KOPT-K1 (cell line): ENCODE results near the gene C2orf80.

ENCODE experiments used
- H3K27ac ChIP-seq: fragments of 200-600 bp; sonication (generic); 2 replicates; pipeline ENCODE4 v1.5.1; 2016; ENCODE audit warnings: antibody characterized with exemption, mild to moderate bottlenecking, low read depth, low read length; ENCODE audit not compliant: poor library complexity, severe bottlenecking
- H3K36me3 ChIP-seq: fragments of 200-600 bp; sonication (generic); 2 replicates; pipeline ENCODE4 v1.5.1; 2017; ENCODE audit warnings: antibody characterized with exemption, mild to moderate bottlenecking, low read length, moderate library complexity; ENCODE audit not compliant: insufficient read depth
- H3K9me3 ChIP-seq: fragments of 200-600 bp; sonication (generic); 2 replicates; pipeline ENCODE4 v1.5.1; 2017; ENCODE audit warnings: antibody characterized with exemption, low read length, mild to moderate bottlenecking; ENCODE audit not compliant: insufficient read depth, poor library complexity, severe bottlenecking

The C2orf80 gene

DNA sequence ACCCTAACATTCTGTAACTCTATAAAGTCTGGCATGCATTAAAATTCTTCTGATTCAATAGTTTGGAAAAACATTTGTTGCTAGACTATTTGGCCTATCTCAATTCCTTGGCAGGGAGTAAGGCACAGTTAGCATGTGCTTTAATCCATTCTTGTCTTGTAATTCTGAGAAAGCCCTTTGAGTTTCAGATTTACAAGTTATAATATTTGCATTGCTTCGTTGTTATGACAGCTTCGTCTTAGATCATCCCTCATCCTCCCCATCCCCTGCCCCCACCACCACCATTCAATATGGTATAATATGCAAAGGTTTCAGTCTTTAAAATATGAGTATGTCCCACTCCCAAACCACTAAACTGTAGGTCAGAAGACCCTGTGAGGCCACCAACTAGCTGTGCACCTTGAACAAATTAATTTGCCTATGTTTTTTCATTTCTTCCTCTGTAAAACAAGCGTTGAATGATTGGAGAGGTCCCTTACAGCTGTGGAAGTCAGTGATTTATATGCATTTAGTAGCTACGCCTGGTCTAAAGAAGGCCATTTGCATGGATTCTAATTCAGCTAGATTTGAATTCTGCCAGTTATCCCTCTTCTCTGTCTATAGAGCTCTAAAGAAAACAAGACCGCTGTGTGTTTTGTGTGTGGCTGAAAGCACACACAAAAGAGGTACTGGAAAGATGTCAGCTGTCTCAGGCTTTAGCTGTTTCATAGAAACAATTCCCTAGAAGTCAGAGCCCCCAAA, 591 bp downstream of the C2orf80 start:
- Histone ChIP-seq H3K9me3 (no peaks in the 10 kb centered on the region), H3K27ac (no peak overlapping the region), H3K36me3 (no peaks in the 10 kb centered on the region)

DNA sequence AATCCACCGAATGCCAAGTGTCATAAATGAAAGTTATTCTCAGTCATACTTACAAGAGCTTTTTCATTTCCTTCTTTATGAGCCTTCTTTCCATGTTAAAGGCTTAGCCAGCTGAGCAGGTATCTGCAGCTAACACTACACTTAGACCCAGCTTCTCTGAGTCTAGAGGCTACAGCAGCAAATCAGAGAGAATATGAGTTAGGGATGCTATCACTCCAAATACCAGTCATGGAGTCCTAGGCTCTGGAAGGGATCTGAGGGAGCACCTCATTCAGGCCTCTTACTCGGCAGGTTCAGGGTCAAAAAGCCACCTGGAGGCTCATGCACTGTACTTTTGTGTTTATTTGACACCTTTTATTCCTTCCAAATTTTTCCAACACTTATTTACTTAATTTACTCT, 2.9 kb downstream of the C2orf80 start:
- Histone ChIP-seq H3K9me3 (no peaks in the 10 kb centered on the region), H3K27ac (no peak overlapping the region)

DNA sequence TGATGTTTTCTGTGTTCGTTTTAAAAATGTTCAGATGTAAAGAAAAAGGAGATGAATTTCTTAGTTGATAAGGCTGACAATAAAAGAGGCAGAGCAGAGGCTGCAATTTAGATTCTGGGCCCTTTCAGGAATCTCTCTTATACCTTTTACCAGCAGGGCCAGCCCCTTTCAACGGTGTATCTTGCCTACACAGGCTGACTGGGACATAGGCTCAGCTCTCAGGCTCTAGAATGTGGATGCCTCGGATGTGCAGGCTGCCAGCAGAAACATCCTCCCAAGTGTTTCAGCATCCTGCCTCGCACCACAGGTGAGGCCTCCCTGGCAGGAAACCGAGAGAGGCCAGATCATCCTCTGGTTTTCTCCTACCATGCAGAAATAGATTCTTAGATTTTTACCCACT, 3.4 kb downstream of the C2orf80 start:
- no peak overlapping the region for H3K27ac ChIP-seq
- H3K36me3 ChIP-seq: no peaks in the 10 kb centered on the region
- H3K9me3 ChIP-seq: no peaks in the 10 kb centered on the region

More for the DNA sequence above, 2.9 kb downstream of the C2orf80 start:
- H3K36me3 ChIP-seq: no peaks in the 10 kb centered on the region

DNA sequence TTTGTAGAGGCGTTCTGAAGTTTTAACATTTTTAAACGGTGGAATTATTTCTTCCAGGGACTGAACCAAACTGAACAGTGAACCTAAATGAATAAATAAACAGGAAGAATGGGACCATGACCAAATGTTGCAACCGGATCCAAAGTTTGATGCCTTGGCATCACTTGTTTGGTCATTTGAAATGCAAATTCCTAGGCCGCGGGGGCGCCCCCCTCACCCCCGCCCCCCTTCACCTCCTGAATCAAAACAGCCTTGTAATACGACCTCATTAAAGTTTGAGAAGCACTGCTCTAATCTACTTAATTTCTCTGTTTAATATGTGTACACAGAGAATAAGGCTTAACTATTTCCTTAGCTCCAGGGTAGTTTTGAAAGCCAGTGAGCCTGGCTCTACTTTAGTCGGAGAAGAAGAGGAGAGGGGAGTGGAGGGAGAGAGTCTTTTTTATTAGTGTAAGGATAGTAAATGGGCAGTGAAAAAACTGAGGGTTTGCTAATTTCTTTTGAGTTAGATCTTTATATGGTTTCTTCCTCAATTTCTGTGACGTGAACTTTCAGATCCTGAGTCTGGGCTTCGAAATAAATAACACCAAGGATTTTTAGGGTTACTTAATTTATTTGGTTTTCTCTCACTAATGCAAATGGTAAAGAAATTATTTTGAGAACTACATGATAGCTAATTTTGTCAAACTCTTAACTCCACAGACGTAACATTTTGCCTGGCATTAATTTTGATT, 5.7 kb downstream of the C2orf80 start:
- no peak overlapping the region for H3K27ac ChIP-seq
- no peaks in the 10 kb centered on the region for H3K9me3 ChIP-seq
- no peaks in the 10 kb centered on the region for H3K36me3 ChIP-seq

DNA sequence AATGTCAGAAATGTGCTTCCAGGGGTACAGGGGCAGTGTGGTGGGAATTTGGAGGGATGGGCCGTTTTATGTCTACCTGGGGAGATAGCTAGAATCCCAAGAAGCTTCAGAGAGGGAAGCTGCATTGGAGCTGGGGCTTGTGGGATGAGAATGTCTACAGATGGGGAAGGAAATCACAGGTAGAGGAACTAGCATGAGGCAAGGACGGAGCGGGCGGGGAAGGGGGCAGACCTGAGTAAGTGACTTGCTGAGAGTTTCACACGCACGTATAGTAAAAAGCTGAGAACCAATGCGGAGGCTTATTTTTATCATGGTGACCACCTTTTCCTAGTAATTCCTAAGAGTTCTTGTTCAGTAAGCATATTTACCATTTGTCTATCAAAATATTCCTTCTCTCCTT, 6.3 kb downstream of the C2orf80 start:
- Histone ChIP-seq H3K27ac (no peak overlapping the region), H3K36me3 (no peaks in the 10 kb centered on the region), H3K9me3 (no peaks in the 10 kb centered on the region)

DNA sequence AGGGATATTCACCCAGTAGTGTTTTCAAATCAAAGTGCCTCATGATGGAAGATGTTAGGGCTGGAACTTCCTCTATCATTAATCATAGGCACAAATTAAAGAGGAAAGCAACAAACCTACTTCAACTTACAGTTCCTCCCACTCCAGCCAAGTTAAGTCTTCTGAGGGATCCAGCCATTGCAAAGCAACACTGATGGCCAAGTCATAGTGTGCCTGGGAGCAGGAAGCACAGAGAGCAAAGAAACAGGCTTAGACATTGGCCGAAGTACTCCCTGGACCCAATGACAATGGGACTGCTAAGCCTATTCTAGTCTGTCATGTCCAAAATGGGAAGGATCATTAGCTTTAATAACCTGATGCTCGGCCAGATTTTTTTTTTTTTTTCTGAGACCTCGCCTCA, 7.0 kb downstream of the C2orf80 start:
- no peaks in the 10 kb centered on the region for H3K36me3 ChIP-seq
- H3K27ac ChIP-seq: no peak overlapping the region
- no peaks in the 10 kb centered on the region for H3K9me3 ChIP-seq

DNA sequence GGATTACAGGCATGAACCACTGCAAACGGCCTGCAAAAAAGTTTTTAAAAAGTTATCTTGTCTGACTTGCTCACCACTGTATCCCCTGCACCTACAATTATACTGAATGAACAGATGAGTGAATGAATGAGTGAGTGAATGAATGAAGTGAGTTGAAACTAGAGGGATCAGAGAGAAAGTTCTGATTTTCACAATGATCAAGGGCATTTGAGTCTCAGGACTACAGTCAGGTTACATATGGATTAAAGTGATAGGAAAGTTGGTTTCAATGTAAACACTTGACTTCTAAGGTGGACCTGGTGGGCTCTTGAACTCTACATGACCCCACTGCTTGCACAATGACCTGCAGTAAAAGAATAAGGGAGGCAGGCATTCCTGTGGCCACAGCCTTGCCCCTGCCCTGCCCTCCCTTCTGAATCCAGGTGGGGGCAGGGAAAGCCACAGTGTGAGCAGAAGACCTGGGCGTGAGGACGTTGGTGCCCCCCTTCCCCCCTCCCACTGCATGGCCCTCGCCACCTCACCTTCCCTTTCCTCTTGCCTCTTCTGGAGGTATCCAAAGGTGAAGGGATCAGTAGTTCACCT, 10.7 kb downstream of the C2orf80 start:
- H3K36me3 ChIP-seq: no peaks in the 10 kb centered on the region
- no peak overlapping the region for H3K27ac ChIP-seq
- no peaks in the 10 kb centered on the region for H3K9me3 ChIP-seq

DNA sequence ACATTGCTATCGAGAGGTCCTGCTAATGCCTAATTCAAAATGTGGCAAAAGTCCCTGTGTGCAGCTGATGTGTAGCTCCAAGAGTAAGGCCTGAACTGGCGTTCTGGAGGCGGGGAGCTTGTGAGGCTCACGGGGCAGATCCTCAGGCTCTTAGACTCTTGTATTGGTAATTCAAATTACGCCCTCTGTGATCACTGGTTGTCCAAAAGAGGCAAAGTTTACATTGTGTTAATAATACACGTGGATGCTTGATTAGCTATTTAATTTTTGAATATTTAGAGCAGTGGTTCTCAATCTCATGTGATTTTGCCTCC, 14.0 kb downstream of the C2orf80 start:
- Histone ChIP-seq H3K36me3 (no peaks in the 10 kb centered on the region), H3K27ac (no peak overlapping the region), H3K9me3 (no peaks in the 10 kb centered on the region)

DNA sequence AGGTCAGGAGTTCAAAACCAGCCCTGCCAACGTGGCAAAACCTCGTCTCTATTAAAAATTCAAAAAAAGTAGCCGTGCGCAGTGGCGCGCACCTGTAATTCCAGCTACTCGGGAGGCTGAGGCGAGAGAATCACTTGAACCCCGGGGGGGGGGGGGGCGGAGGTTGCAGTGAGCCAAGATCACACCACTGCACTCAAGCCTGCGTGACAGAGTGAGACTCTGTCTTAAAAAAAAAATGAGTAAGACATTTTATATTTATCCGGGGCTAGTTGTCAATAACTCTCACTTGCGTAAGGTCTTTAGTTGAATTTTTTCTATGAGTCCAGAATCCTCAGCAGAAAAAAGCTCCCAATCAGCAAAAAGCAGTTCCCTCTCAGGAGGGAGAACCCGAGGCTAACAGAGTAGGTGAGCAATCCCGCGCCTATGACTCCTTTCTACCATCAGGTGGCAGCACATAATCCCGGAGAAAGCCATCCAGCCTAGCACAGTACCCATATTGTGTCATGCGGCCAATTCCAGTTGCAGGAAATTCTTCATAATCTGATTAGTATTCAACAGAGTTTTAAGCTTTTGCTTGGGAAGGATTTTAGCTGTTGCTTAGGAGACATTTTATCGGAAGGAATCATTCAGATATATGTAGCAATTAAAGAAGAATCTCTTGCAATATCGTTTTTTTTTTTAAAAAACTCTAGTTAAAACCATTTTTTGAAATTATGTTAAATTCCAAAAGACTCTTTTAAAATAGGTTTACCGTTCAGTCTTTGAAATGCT, 14.6 kb downstream of the C2orf80 start:
- Histone ChIP-seq H3K9me3 (no peaks in the 10 kb centered on the region), H3K36me3 (no peaks in the 10 kb centered on the region), H3K27ac (no peak overlapping the region)

DNA sequence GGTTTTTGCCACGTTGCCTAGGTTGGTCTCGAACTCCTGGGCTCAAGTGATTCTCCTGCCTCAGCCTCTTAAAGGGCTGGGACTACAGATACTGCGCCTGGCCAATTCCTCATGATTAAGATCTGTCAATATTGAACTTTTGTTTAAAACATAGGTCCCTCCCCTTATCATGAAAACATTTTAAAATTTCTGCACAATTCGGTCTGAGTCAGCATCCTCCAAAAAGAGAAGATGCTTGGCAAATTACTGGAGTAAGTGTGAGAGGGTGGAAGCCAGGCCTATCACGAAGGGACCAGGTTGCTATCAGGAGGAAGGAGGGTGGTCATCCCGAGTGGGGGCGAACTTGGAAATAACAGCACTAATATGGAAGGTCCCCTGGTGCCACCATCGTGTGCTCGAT, 15.7 kb downstream of the C2orf80 start:
- Histone ChIP-seq H3K36me3 (no peaks in the 10 kb centered on the region), H3K27ac (no peak overlapping the region), H3K9me3 (no peaks in the 10 kb centered on the region)

DNA sequence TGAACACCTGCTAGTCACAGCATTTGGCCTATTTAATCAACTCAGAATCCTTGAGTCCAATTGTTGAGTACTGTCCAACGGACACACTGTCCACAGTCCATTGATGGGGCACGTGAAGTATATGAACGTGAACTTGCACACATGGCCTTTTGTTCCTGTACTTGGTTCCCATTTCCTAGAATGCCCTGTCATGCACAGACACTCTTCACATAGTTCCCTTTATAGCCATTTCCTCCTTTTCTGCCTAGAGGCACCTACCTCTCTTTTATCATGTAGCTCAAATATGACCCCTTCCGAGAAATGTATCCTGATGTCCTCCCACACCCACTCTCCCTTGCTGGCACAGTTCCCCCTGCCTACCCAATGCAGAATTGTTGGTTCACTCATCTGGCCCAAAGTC, 17.7 kb downstream of the C2orf80 start:
- Histone ChIP-seq H3K27ac (no peak overlapping the region), H3K36me3 (no peaks in the 10 kb centered on the region), H3K9me3 (no peaks in the 10 kb centered on the region)

DNA sequence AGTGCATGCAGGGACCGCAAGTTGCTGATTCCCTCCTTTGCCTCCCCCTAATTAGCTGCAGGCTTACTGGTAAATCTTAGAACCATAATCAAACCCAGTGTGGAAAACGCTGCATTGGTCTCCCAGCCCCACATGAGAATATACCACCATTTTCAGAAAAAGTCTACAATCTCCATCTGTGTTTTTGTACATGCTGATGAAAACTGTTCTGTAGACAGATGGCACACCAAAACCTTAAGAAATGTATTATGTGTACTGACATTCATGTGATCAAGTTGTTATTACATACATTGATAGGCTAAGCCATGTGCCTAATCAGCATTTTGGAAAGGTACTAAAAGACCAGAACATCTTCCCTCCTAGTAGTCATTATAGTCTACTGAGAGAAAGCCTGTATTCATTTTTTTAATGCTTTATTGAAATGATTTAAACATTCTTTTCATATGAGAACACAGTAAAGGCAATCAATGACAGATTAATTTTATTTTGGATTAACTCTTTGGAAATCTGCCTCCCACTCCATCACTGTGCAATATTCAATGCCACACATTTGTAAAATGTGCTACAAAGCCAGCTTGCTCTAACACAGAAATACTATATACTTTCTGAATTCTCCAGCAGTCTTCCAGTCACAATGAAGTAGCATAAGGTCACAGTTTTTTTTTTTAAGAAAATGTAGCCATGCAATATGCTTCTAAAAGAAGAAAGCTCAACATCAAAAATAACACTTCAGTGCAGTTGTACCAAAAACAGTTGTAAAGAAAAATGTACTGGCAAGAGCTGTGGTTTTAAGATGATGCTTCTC, 24.7 kb downstream of the C2orf80 start:
- H3K36me3 ChIP-seq: no peaks in the 10 kb centered on the region
- no peaks in the 10 kb centered on the region for H3K9me3 ChIP-seq
- H3K27ac ChIP-seq: no peak overlapping the region

DNA sequence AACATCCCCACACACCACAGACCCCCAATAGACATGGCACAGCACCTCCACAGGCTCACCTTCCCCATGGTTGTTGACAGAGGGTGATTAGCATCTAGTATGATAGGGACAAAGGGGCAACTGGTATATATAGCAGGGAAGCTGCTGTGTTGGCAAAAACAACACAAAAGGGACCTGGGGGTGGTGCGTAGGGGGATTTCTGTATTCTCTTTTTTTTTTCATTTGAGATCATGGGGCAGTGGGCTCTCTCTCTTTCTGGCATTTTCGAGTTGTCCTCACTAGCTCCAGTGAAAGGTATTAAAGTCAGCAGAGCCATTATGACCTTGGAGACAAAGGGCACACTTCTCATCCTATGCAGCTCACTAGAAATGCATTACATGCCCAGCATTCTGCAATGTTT, 26.3 kb downstream of the C2orf80 start, which contains the start of gene CRYGA:
Gene CRYGA, minus strand, starts transcription at position 101 of the 400 bp plus-strand sequence. Its CDS starts 33 bp downstream, at position 68.
- H3K9me3 ChIP-seq: no peaks in the 10 kb centered on the region
- H3K27ac ChIP-seq: no peak within 1 kb of the TSS
- H3K36me3 ChIP-seq: no peaks in the 10 kb centered on the region

DNA sequence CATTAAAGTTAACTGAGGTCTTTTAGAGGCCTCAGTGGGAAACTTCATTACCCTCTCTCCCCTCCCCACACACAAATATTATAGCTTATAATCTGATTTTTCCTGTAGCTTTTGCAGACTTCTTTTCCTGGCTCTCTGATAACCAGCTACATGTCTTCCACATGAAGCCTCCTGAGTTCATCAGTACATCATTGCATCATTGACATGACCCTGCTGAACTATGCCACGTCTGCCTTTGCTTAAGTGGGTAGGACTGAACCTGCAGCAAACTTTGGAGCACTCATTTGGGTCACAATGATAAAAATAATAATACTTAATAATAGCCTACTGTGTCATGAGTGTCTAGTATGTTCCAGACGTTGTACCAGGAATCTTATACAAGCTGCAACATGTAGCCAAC, 33.4 kb downstream of the C2orf80 start:
- H3K27ac ChIP-seq: no peak overlapping the region
- H3K36me3 ChIP-seq: no peaks in the 10 kb centered on the region
- H3K9me3 ChIP-seq: peaks cover 11% of the 10 kb centered on the region
